HEK293 (cell line): ENCODE results near the gene RAB20.

Experiments used
- GLIS2 ChIP-seq: fragments of 450-650 bp; formaldehyde crosslinking; IDR thresholded peaks from 2 replicates; pipeline ENCODE4 v1.5.1; 2016; ENCODE audit warnings: missing biosample characterization, missing genetic modification characterization
- IKZF3 ChIP-seq: fragments of 450-650 bp; IDR thresholded peaks from 2 replicates; pipeline ENCODE4 v1.5.0; 2018; ENCODE audit warnings: missing biosample characterization, mild to moderate bottlenecking, missing genetic modification characterization, moderate library complexity
- MYNN ChIP-seq: fragments of 450-650 bp; formaldehyde crosslinking; IDR thresholded peaks from 2 replicates; pipeline ENCODE4 v1.5.1; 2016; ENCODE audit warnings: missing biosample characterization, missing genetic modification characterization, borderline replicate concordance
- TRIM28 ChIP-seq: IDR thresholded peaks from 2 replicates; pipeline ENCODE4 v1.6.1; 2011; ENCODE audit warnings: low read length, control low read depth, borderline replicate concordance
- ZBTB8A ChIP-seq: fragments of 450-650 bp; formaldehyde crosslinking; IDR thresholded peaks from 2 replicates; pipeline ENCODE4 v1.5.1; 2016; ENCODE audit warnings: missing biosample characterization, missing genetic modification characterization
- ZNF114 ChIP-seq: fragments of 450-650 bp; formaldehyde crosslinking; IDR thresholded peaks from 2 replicates; pipeline ENCODE4 v1.5.0; 2017; ENCODE audit warnings: missing biosample characterization, missing genetic modification characterization
- ZNF239 ChIP-seq: fragments of 450-650 bp; formaldehyde crosslinking; IDR thresholded peaks from 2 replicates; pipeline ENCODE4 v1.5.1; 2016; ENCODE audit warnings: missing biosample characterization, missing genetic modification characterization
- ZNF266 ChIP-seq: fragments of 450-650 bp; formaldehyde crosslinking; IDR thresholded peaks from 2 replicates; pipeline ENCODE4 v1.5.1; 2016; ENCODE audit warnings: missing biosample characterization, missing genetic modification characterization, low read depth
- ZNF423 ChIP-seq: fragments of 450-650 bp; formaldehyde crosslinking; IDR thresholded peaks from 2 replicates; pipeline ENCODE4 v1.5.1; 2016; ENCODE audit warnings: missing biosample characterization, missing genetic modification characterization
- ZNF521 ChIP-seq: fragments of 450-650 bp; formaldehyde crosslinking; IDR thresholded peaks from 2 replicates; pipeline ENCODE4 v1.5.1; 2017; ENCODE audit warnings: missing biosample characterization, mild to moderate bottlenecking, missing genetic modification characterization
- ZNF701 ChIP-seq: fragments of 450-650 bp; formaldehyde crosslinking; IDR thresholded peaks from 2 replicates; pipeline ENCODE4 v1.5.1; 2016; ENCODE audit warnings: missing biosample characterization, missing genetic modification characterization
- ZNF776 ChIP-seq: fragments of 450-650 bp; formaldehyde crosslinking; IDR thresholded peaks from 2 replicates; pipeline ENCODE4 v1.5.0; 2017; ENCODE audit warnings: missing biosample characterization, missing genetic modification characterization, borderline replicate concordance
- TF ChIP-seq, protein P1 (sequence below): fragments of 450-650 bp; formaldehyde crosslinking; IDR thresholded peaks from 2 replicates; pipeline ENCODE4 v1.5.0; 2017; ENCODE audit warnings: missing biosample characterization, missing genetic modification characterization, borderline replicate concordance
- TF ChIP-seq, protein P2 (sequence below): fragments of 450-650 bp; formaldehyde crosslinking; IDR thresholded peaks from 2 replicates; pipeline ENCODE4 v1.5.1; 2016; ENCODE audit warnings: missing biosample characterization, missing genetic modification characterization, borderline replicate concordance
- TF ChIP-seq, protein P3 (sequence below): fragments of 450-650 bp; IDR thresholded peaks from 2 replicates; pipeline ENCODE4 v1.5.1; 2018; ENCODE audit warnings: missing biosample characterization, mild to moderate bottlenecking, missing genetic modification characterization
- TF ChIP-seq, protein P4 (sequence below): fragments of 450-650 bp; formaldehyde crosslinking; IDR thresholded peaks from 2 replicates; pipeline ENCODE4 v1.5.1; 2016; ENCODE audit warnings: missing biosample characterization, missing genetic modification characterization

Gene RAB20

DNA sequence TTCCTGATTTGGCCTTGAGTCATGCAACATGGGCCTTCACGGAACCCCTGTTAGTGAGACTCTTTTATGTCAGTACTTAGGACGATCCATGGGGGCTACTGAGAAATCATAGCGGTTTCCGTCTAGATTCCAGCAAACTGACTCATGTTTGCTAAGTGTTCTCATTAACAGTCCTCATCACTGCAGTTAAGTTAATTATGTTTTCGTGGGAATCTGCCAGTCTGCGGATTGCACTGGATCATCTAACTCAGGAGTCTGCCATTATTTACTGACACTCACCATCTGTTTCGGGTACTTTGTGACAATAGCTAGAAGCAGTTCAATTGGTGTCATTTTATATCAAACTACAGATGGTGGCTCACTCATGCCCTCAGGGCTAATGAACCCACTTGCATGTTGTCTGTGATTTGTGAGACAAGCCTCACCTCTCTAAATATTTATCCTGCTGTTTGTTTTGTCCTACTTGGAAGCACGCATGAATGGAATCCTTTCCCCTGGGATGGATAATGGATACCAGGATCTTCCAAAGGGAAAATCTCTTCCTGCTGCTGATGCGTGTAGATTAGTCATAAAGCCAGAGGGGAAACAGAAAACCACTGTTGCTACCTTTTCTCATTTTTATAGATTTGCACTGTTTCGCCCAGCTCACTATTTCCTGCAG is 61.8 kb downstream of the RAB20 start (continued):
- TF ChIP-seq, protein P1, sequence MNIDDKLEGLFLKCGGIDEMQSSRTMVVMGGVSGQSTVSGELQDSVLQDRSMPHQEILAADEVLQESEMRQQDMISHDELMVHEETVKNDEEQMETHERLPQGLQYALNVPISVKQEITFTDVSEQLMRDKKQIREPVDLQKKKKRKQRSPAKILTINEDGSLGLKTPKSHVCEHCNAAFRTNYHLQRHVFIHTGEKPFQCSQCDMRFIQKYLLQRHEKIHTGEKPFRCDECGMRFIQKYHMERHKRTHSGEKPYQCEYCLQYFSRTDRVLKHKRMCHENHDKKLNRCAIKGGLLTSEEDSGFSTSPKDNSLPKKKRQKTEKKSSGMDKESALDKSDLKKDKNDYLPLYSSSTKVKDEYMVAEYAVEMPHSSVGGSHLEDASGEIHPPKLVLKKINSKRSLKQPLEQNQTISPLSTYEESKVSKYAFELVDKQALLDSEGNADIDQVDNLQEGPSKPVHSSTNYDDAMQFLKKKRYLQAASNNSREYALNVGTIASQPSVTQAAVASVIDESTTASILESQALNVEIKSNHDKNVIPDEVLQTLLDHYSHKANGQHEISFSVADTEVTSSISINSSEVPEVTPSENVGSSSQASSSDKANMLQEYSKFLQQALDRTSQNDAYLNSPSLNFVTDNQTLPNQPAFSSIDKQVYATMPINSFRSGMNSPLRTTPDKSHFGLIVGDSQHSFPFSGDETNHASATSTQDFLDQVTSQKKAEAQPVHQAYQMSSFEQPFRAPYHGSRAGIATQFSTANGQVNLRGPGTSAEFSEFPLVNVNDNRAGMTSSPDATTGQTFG (tag by site-specific recombination) = no peak
- no peak for TF ChIP-seq ZNF423
- no peak for TF ChIP-seq MYNN (tag by site-specific recombination)
- TF ChIP-seq ZNF114 (tag by site-specific recombination) = no peak
- TF ChIP-seq, protein P2, sequence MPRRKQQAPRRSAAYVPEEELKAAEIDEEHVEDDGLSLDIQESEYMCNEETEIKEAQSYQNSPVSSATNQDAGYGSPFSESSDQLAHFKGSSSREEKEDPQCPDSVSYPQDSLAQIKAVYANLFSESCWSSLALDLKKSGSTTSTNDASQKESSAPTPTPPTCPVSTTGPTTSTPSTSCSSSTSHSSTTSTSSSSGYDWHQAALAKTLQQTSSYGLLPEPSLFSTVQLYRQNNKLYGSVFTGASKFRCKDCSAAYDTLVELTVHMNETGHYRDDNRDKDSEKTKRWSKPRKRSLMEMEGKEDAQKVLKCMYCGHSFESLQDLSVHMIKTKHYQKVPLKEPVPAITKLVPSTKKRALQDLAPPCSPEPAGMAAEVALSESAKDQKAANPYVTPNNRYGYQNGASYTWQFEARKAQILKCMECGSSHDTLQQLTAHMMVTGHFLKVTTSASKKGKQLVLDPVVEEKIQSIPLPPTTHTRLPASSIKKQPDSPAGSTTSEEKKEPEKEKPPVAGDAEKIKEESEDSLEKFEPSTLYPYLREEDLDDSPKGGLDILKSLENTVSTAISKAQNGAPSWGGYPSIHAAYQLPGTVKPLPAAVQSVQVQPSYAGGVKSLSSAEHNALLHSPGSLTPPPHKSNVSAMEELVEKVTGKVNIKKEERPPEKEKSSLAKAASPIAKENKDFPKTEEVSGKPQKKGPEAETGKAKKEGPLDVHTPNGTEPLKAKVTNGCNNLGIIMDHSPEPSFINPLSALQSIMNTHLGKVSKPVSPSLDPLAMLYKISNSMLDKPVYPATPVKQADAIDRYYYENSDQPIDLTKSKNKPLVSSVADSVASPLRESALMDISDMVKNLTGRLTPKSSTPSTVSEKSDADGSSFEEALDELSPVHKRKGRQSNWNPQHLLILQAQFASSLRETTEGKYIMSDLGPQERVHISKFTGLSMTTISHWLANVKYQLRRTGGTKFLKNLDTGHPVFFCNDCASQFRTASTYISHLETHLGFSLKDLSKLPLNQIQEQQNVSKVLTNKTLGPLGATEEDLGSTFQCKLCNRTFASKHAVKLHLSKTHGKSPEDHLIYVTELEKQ = no peak
- no peak for TF ChIP-seq ZBTB8A (tag by site-specific recombination)
- TF ChIP-seq TRIM28 = no peak
- no peak for TF ChIP-seq ZNF701 (tag by site-specific recombination)
- TF ChIP-seq ZNF521 (tag by site-specific recombination) = no peak
- no peak for TF ChIP-seq ZNF239 (tag by site-specific recombination)
- TF ChIP-seq IKZF3 = no peak
- TF ChIP-seq, protein P3, sequence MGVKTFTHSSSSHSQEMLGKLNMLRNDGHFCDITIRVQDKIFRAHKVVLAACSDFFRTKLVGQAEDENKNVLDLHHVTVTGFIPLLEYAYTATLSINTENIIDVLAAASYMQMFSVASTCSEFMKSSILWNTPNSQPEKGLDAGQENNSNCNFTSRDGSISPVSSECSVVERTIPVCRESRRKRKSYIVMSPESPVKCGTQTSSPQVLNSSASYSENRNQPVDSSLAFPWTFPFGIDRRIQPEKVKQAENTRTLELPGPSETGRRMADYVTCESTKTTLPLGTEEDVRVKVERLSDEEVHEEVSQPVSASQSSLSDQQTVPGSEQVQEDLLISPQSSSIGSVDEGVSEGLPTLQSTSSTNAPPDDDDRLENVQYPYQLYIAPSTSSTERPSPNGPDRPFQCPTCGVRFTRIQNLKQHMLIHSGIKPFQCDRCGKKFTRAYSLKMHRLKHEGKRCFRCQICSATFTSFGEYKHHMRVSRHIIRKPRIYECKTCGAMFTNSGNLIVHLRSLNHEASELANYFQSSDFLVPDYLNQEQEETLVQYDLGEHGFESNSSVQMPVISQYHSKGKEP (tag by site-specific recombination) = no peak
- TF ChIP-seq, protein P4, sequence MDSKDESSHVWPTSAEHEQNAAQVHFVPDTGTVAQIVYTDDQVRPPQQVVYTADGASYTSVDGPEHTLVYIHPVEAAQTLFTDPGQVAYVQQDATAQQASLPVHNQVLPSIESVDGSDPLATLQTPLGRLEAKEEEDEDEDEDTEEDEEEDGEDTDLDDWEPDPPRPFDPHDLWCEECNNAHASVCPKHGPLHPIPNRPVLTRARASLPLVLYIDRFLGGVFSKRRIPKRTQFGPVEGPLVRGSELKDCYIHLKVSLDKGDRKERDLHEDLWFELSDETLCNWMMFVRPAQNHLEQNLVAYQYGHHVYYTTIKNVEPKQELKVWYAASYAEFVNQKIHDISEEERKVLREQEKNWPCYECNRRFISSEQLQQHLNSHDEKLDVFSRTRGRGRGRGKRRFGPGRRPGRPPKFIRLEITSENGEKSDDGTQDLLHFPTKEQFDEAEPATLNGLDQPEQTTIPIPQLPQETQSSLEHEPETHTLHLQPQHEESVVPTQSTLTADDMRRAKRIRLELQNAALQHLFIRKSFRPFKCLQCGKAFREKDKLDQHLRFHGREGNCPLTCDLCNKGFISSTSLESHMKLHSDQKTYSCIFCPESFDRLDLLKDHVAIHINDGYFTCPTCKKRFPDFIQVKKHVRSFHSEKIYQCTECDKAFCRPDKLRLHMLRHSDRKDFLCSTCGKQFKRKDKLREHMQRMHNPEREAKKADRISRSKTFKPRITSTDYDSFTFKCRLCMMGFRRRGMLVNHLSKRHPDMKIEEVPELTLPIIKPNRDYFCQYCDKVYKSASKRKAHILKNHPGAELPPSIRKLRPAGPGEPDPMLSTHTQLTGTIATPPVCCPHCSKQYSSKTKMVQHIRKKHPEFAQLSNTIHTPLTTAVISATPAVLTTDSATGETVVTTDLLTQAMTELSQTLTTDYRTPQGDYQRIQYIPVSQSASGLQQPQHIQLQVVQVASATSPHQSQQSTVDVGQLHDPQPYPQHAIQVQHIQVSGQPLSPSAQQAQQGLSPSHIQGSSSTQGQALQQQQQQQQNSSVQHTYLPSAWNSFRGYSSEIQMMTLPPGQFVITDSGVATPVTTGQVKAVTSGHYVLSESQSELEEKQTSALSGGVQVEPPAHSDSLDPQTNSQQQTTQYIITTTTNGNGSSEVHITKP (tag by site-specific recombination) = no peak
- no peak for TF ChIP-seq ZNF266
- no peak for TF ChIP-seq GLIS2 (tag by site-specific recombination)
- no peak for TF ChIP-seq ZNF776 (tag by site-specific recombination)
